Fibroblast of lung (primary cell): ENCODE results near the gene PSEN1.

ENCODE experiments used
- CTCF ChIP-seq, 2 donors: IDR thresholded peaks in 1 of 2; conservative IDR thresholded peaks in 1 of 2; 1 replicate in 1 of 2; 2 replicates in 1 of 2; pipeline ENCODE4 v1.5.1; 2011 to 2012; ENCODE audit warnings: low read length in 2 of 2, control low read depth in 1 of 2, inconsistent platforms in 1 of 2, low read depth in 1 of 2, mild to moderate bottlenecking in 1 of 2
- EZH2 ChIP-seq: IDR thresholded peaks from 2 replicates; pipeline ENCODE4 v1.5.1; 2012; ENCODE audit warnings: low read length, control low read depth, mild to moderate bottlenecking; ENCODE audit errors: missing control alignments

- TF ChIP-seq CTCF (conservative IDR thresholded peaks at IDR 0.05 in 1 of 2, IDR thresholded peaks at IDR 0.05 in 1 of 2; ENCODE audit: low read depth in 1 of 2, low read length in 2 of 2) (no peak), EZH2 (no peak)
Measured at GRCh38 chr14:73102806-73103497, 33.4 kb upstream of the PSEN1 start.
